GM21786 (cell line): Measurements from ENCODE around the gene HAUS1.
"Not testable (repeated sequence)": the region's sequence is repeated elsewhere in the genome, so short reads cannot be mapped to it uniquely, and the experiment has no call there.

Experiments
- ATAC-seq: cut with Tn5 transposase; IDR thresholded peaks from one replicate; pipeline ENCODE4 v1.9.1; 2021; ENCODE audit not compliant: unreplicated experiment

HAUS1 gene

GRCh38 chr18:46088501-46088900 is 15.7 kb upstream of the HAUS1 start:
- ATAC-seq = not testable (repeated sequence)

- ATAC-seq = no peak
These were observed 8.7 kb upstream of the HAUS1 start for GRCh38 chr18:46095532-46095931.

- ATAC-seq = no peak
These were observed 7.4 kb upstream of the HAUS1 start for GRCh38 chr18:46096651-46097300.

GRCh38 chr18:46097431-46097800 is 6.8 kb upstream of the HAUS1 start:
- peak; percentile 31 for ATAC-seq

GRCh38 chr18:46097801-46098615 is 6.2 kb upstream of the HAUS1 start, which contains the start of gene ATP5F1A:
TSS of gene ATP5F1A (minus strand) at chr18:46098296. CDS start at chr18:46098231, 65 bp downstream.
- peak; percentile 84 for ATAC-seq

- no peak for ATAC-seq
These were observed 5.6 kb upstream of the HAUS1 start for GRCh38 chr18:46098616-46098933.

- no peak for ATAC-seq
These were observed 4.7 kb upstream of the HAUS1 start for GRCh38 chr18:46099463-46099862.

GRCh38 chr18:46109386-46109785 is 5.2 kb downstream of the HAUS1 start:
- no peak for ATAC-seq

GRCh38 chr18:46110406-46110805 is 6.2 kb downstream of the HAUS1 start:
- ATAC-seq = no peak

- no peak for ATAC-seq
These were observed 9.6 kb downstream of the HAUS1 start for GRCh38 chr18:46113751-46114150.

GRCh38 chr18:46126625-46127024 is 22.4 kb downstream of the HAUS1 start:
- not testable (repeated sequence) for ATAC-seq

- no peak for ATAC-seq
These were observed 25.9 kb downstream of the HAUS1 start for GRCh38 chr18:46130061-46130460.

- ATAC-seq = not testable (repeated sequence)
These were observed 26.4 kb downstream of the HAUS1 start for GRCh38 chr18:46130549-46130948.

GRCh38 chr18:46133534-46133933 is 29.3 kb downstream of the HAUS1 start:
- no peak for ATAC-seq

- ATAC-seq = no peak
These were observed 30.9 kb downstream of the HAUS1 start for GRCh38 chr18:46134920-46135675.

- ATAC-seq = no peak
These were observed 36.0 kb downstream of the HAUS1 start for GRCh38 chr18:46140173-46140572.

GRCh38 chr18:46141199-46141598 is 37.0 kb downstream of the HAUS1 start:
- no peak for ATAC-seq

- ATAC-seq = no peak
These were observed 44.6 kb downstream of the HAUS1 start for GRCh38 chr18:46148810-46149209.

- no peak for ATAC-seq
These were observed 48.2 kb downstream of the HAUS1 start for GRCh38 chr18:46152436-46152807.

GRCh38 chr18:46152808-46153617 is 48.8 kb downstream of the HAUS1 start:
- ATAC-seq = no peak

GRCh38 chr18:46155641-46156051 is 51.5 kb downstream of the HAUS1 start:
- no peak for ATAC-seq
